Renal cortex interstitium (tissue), 11 donors: ENCODE data around the gene SEMA6A. TPM values are rescaled to one million over a fixed set of nuclear protein-coding genes. Genes with fewer than 3 reads are reported as not detected.

Experiments
- DNase-seq, 11 donors: peaks; one replicate each; pipeline ENCODE4 v3.0.0-alpha.2; 2013; ENCODE audit warnings: low read depth in 9 of 11, low spot score in 4 of 11; ENCODE audit errors: extremely low read depth in 1 of 11
- polyA plus RNA-seq, 3 donors: library from polyadenylated mRNA; unstranded; fragments of 120-200 nt; gene quantifications; one replicate each; pipeline ENCODE4 v1.2.1, GENCODE V29; 2013; ENCODE audit not compliant: insufficient read length in 3 of 3

SEMA6A gene
- polyA plus RNA-seq, 3 donors = 48.5 to 66.4 (median 64.9) TPM

- DNase-seq = no peak
Observed at GRCh38 chr5:116514421-116514970, 60.1 kb downstream of the SEMA6A start.

- DNase-seq = no peak
Observed at GRCh38 chr5:116510517-116510916, 64.1 kb downstream of the SEMA6A start.

GRCh38 chr5:116509483-116510244 lies 65.0 kb downstream of the SEMA6A start:
- DNase-seq = no peak

- DNase-seq = no peak
Observed at GRCh38 chr5:116508835-116509234, 65.8 kb downstream of the SEMA6A start.

GRCh38 chr5:116507941-116508655 lies 66.5 kb downstream of the SEMA6A start:
- no peak for DNase-seq

GRCh38 chr5:116507051-116507537 lies 67.5 kb downstream of the SEMA6A start:
- peak in 3 of 11 donors; percentile 43 to 47 (median 43) for DNase-seq

GRCh38 chr5:116506488-116506887 lies 68.1 kb downstream of the SEMA6A start:
- no peak for DNase-seq

GRCh38 chr5:116504593-116505166 lies 69.9 kb downstream of the SEMA6A start:
- no peak for DNase-seq

GRCh38 chr5:116502616-116503015 lies 72.0 kb downstream of the SEMA6A start:
- no peak for DNase-seq

- no peak for DNase-seq
Observed at GRCh38 chr5:116502138-116502537, 72.5 kb downstream of the SEMA6A start.

- DNase-seq = no peak
Observed at GRCh38 chr5:116498503-116499048, 76.0 kb downstream of the SEMA6A start.

GRCh38 chr5:116497631-116498030 lies 77.0 kb downstream of the SEMA6A start:
- no peak for DNase-seq

GRCh38 chr5:116495786-116496357 lies 78.8 kb downstream of the SEMA6A start:
- DNase-seq = no peak

- peak in 6 of 11 donors; percentile 42 to 78 (median 57) for DNase-seq
Observed at GRCh38 chr5:116494784-116495450, 79.7 kb downstream of the SEMA6A start.

- DNase-seq = no peak
Observed at GRCh38 chr5:116492776-116493175, 81.8 kb downstream of the SEMA6A start.

- DNase-seq = no peak
Observed at GRCh38 chr5:116492016-116492623, 82.5 kb downstream of the SEMA6A start.

GRCh38 chr5:116488356-116489041 lies 86.1 kb downstream of the SEMA6A start:
- DNase-seq = no peak

- no peak for DNase-seq
Observed at GRCh38 chr5:116487045-116487444, 87.6 kb downstream of the SEMA6A start.
